Spleen (tissue), 11 donors: Measurements from ENCODE around the gene STRA8. TPM values are rescaled to one million over a fixed set of nuclear protein-coding genes. Genes with fewer than 3 reads are reported as not detected.

ENCODE experiments used
- DNase-seq: peaks from one replicate; pipeline ENCODE4 v3.0.0-alpha.2; 2020
- H3K27ac ChIP-seq, 8 donors: fragments of 200-600 bp; sonication (generic) in 7 of 8; 1 replicate in 4 of 8; 2 replicates in 4 of 8; pipeline versions ENCODE4 v1.5.0 to v1.8.0; 2016 to 2021; ENCODE audit warnings: inconsistent platforms in 4 of 8, mild to moderate bottlenecking in 4 of 8, moderate library complexity in 1 of 8
- H3K27me3 ChIP-seq, 7 donors: fragments of 200-600 bp; sonication (generic) in 6 of 7; replicated peaks in 1 of 7; 1 replicate in 4 of 7; 2 replicates in 3 of 7; pipeline versions ENCODE4 v1.5.0 to v1.8.0; 2016 to 2021; ENCODE audit warnings: inconsistent platforms in 3 of 7, mild to moderate bottlenecking in 1 of 7
- H3K36me3 ChIP-seq, 6 donors: fragments of 200-600 bp; sonication (generic) in 5 of 6; 1 replicate in 4 of 6; 2 replicates in 2 of 6; pipeline versions ENCODE4 v1.5.0 to v1.8.0; 2016 to 2021; ENCODE audit warnings: inconsistent platforms in 2 of 6
- H3K4me1 ChIP-seq, 6 donors: fragments of 200-600 bp; sonication (generic) in 5 of 6; 1 replicate in 3 of 6; 2 replicates in 3 of 6; pipeline versions ENCODE4 v1.5.0 to v1.8.0; 2016 to 2021; ENCODE audit warnings: inconsistent platforms in 3 of 6
- H3K4me3 ChIP-seq, 8 donors: fragments of 200-600 bp; sonication (generic) in 7 of 8; 1 replicate in 4 of 8; 2 replicates in 4 of 8; pipeline versions ENCODE4 v1.5.0 to v1.8.0; 2016 to 2021; ENCODE audit warnings: inconsistent platforms in 4 of 8, mild to moderate bottlenecking in 4 of 8, moderate library complexity in 2 of 8
- H3K9me3 ChIP-seq, 8 donors: fragments of 200-600 bp; sonication (generic) in 7 of 8; 1 replicate in 4 of 8; 2 replicates in 4 of 8; pipeline versions ENCODE4 v1.5.0 to v1.8.0; 2016 to 2021; ENCODE audit warnings: inconsistent platforms in 4 of 8
- CTCF ChIP-seq, 11 experiments: fragments of 200-600 bp in 7 of 11; fragments of 450-650 bp in 4 of 11; sonication (generic) in 4 of 11; IDR thresholded peaks in 8 of 11; conservative IDR thresholded peaks in 3 of 11; 1 replicate in 7 of 11; 2 replicates in 4 of 11; pipeline versions ENCODE4 v1.4.0 to v1.8.0; 2016 to 2021; ENCODE audit warnings: antibody characterized with exemption in 11 of 11, inconsistent platforms in 4 of 11, mild to moderate bottlenecking in 1 of 11
- POLR2A ChIP-seq, 3 donors: fragments of 450-650 bp; IDR thresholded peaks; one replicate each; pipeline ENCODE4 v1.5.1; 2017; ENCODE audit warnings: antibody characterized with exemption in 3 of 3, mild to moderate bottlenecking in 1 of 3
- POLR2AphosphoS5 ChIP-seq, 3 donors: sonication (generic); formaldehyde crosslinking; IDR thresholded peaks; one replicate each; pipeline ENCODE4 v1.5.1; 2017; ENCODE audit warnings: antibody characterized with exemption in 3 of 3
- WGBS, 5 donors: extraction: QIAGEN DNeasy Blood & Tissue Kit in 3 of 5; methylation state at CpG; one replicate each; pipeline versions ENCODE4 v1.1.5 to v1.1.7; 2013 to 2018; 5-methylcytosine and 5-hydroxymethylcytosine counted together
- intact Hi-C: fragments of 100-400 bp; cut with DNase I; formaldehyde crosslinking; loops from one replicate; pipeline ENCODE4 v1.15.0; 2023; ENCODE audit warnings: low total_unique reads
- polyA plus RNA-seq, 3 donors: library from polyadenylated mRNA; stranded (reverse); fragments of 200-250 nt; gene quantifications; one replicate each; pipeline ENCODE4 v1.2.1, GENCODE V29; 2013
- total RNA-seq, 7 donors: library from RNA; depleted of rRNA in 3 of 7; stranded (reverse); fragments of >200 nt in 3 of 7; fragmentation: NEBNext Ultra II Directional in 4 of 7; extraction: Animal tissue kit (Norgen Biotek cat#: 25700) in 4 of 7; gene quantifications; one replicate each; pipeline versions ENCODE4 v1.1.0 to v1.2.1, GENCODE V29; 2016 to 2021
- donor health status: healthy with polysubstance abuse.
- donor health status: DM: no; HTN: no; CAD: no; lungs with moderate emphysema.
- donor health status: DM: no; HTN: no; CAD: no.
- donor health status: Bipolar disorder and iron deficiency.
- donor health status: healthy.
- donor health status: DM: no; HTN: no; CAD: no.
- donor health status: DM: yes; HTN: yes; CAD: no.

Gene STRA8
- total and polyA plus RNA-seq, 10 donors, result not detected

- intact Hi-C loops, result loop anchor here (5.0 kb wide), 1 partner anchor 272 kb away; the partner anchor contains the start of gene NUP205
- no peak for TF ChIP-seq POLR2AphosphoS5 (IDR thresholded peaks at IDR 0.05)
- no peak for TF ChIP-seq POLR2A (IDR thresholded peaks at IDR 0.05)
- TF ChIP-seq CTCF (IDR thresholded peaks at IDR 0.05 in 8 of 11, conservative IDR thresholded peaks at IDR 0.05 in 3 of 11), result no peak
- WGBS, 5 donors, result 76 to 88% (median 84%) methylated on average over 5 of the region's 5 CpGs
- no peaks in the 10 kb centered on the region for H3K27me3 ChIP-seq
- H3K27ac ChIP-seq, result no peak overlapping the region
- H3K4me3 ChIP-seq, result no peak overlapping the region
- DNase-seq, result no peak
- no peaks in the 10 kb centered on the region for H3K36me3 ChIP-seq
- H3K4me1 ChIP-seq, result peaks cover 0 to 9% (median 9%) of the 10 kb centered on the region in 6 donors
- no peaks in the 10 kb centered on the region for H3K9me3 ChIP-seq
These were observed 52.1 kb downstream of the STRA8 start for GRCh38 chr7:135285547-135286233.

- Histone ChIP-seq H3K36me3 (no peaks in the 10 kb centered on the region), H3K4me1 (peaks cover 0 to under 1% (median under 1%) of the 10 kb centered on the region in 6 donors), H3K27me3 (no peaks in the 10 kb centered on the region), H3K9me3 (no peaks in the 10 kb centered on the region), H3K27ac (no peak overlapping the region), H3K4me3 (no peak overlapping the region)
- intact Hi-C loops, result loop anchor here (5.0 kb wide), 1 partner anchor 270 kb away; the partner anchor contains the start of gene NUP205
- DNase-seq, result no peak
- TF ChIP-seq POLR2A (IDR thresholded peaks at IDR 0.05), result no peak
- TF ChIP-seq CTCF (IDR thresholded peaks at IDR 0.05 in 8 of 11, conservative IDR thresholded peaks at IDR 0.05 in 3 of 11), result no peak
- no peak for TF ChIP-seq POLR2AphosphoS5 (IDR thresholded peaks at IDR 0.05)
- WGBS, 5 donors, result 83 to 90% (median 86%) methylated on average over 4 of the region's 4 CpGs
These were observed 53.2 kb downstream of the STRA8 start for GRCh38 chr7:135286876-135287275.

- H3K4me1 ChIP-seq, result no peaks in the 10 kb centered on the region
- TF ChIP-seq POLR2AphosphoS5 (IDR thresholded peaks at IDR 0.05), result no peak
- TF ChIP-seq POLR2A (IDR thresholded peaks at IDR 0.05), result no peak
- no peak for TF ChIP-seq CTCF (IDR thresholded peaks at IDR 0.05 in 8 of 11, conservative IDR thresholded peaks at IDR 0.05 in 3 of 11)
- no peak for DNase-seq
- 86 to 95% (median 91%) methylated on average over 7 of the region's 7 CpGs for WGBS, 5 donors
- H3K27me3 ChIP-seq, result no peaks in the 10 kb centered on the region
- H3K36me3 ChIP-seq, result no peaks in the 10 kb centered on the region
- H3K4me3 ChIP-seq, result no peak overlapping the region
- H3K27ac ChIP-seq, result no peak overlapping the region
- intact Hi-C loops, result no loop called here
- no peaks in the 10 kb centered on the region for H3K9me3 ChIP-seq
These were observed 57.0 kb downstream of the STRA8 start for GRCh38 chr7:135290594-135290993.

- 80 to 83% (median 83%) methylated on average over 8 of the region's 8 CpGs for WGBS, 5 donors
- Histone ChIP-seq H3K9me3 (no peaks in the 10 kb centered on the region), H3K4me3 (no peak overlapping the region), H3K27ac (no peak overlapping the region), H3K36me3 (no peaks in the 10 kb centered on the region), H3K27me3 (no peaks in the 10 kb centered on the region), H3K4me1 (no peaks in the 10 kb centered on the region)
- no peak for DNase-seq
- intact Hi-C loops, result no loop called here
- TF ChIP-seq POLR2A (IDR thresholded peaks at IDR 0.05) (no peak), POLR2AphosphoS5 (IDR thresholded peaks at IDR 0.05) (no peak), CTCF (IDR thresholded peaks at IDR 0.05 in 8 of 11, conservative IDR thresholded peaks at IDR 0.05 in 3 of 11) (no peak)
These were observed 58.2 kb downstream of the STRA8 start for GRCh38 chr7:135291809-135292253.
